ENCODE measurements around the gene IL27RA. TPM values are rescaled to one million over a fixed set of nuclear protein-coding genes. Genes with fewer than 3 reads are reported as not detected.

Gene IL27RA
- total and polyA plus RNA-seq, 12 donors = 1.2 to 5.2 (median 3.7) TPM

Other genes with a start within 250 kb of the IL27RA start
- 10 to 100 TPM in 4 of 9 donors, 1 to 10 TPM in 5; 1.3 to 15.4 (median 9.5) TPM for gene ZSWIM4, start 236.3 kb upstream of the IL27RA start, total RNA-seq
- 1 to 10 TPM; 1.7 to 6.4 (median 3.2) TPM for gene ZSWIM4, start 236.3 kb upstream of the IL27RA start, polyA plus RNA-seq
- gene NANOS3, start 154.6 kb upstream of the IL27RA start, total RNA-seq = 1 to 10 TPM in 1 of 9 donors, under 1 TPM in 1, not detected in 7; 0.28 to 1.9 TPM
- 1 to 10 TPM in 1 of 3 donors, under 1 TPM in 1, not detected in 1; 0.71 to 1.9 TPM for gene NANOS3, start 154.6 kb upstream of the IL27RA start, polyA plus RNA-seq
- 1 to 10 TPM in 4 of 9 donors, under 1 TPM in 4, not detected in 1; 0.21 to 1.8 (median 1.2) TPM for gene BRME1, start 125.6 kb upstream of the IL27RA start, total RNA-seq
- 1 to 10 TPM in 2 of 3 donors, under 1 TPM in 1; 0.26 to 4.5 (median 4.1) TPM for gene BRME1, start 125.6 kb upstream of the IL27RA start, polyA plus RNA-seq
- 10 to 100 TPM in 8 of 9 donors, 1 to 10 TPM in 1; 9.0 to 38.4 (median 28.8) TPM for gene CC2D1A, start 125.6 kb upstream of the IL27RA start, total RNA-seq
- 100 to 1,000 TPM in 1 of 3 donors, 10 to 100 TPM in 2; 10.8 to 125 (median 68.1) TPM for gene CC2D1A, start 125.6 kb upstream of the IL27RA start, polyA plus RNA-seq
- 1 to 10 TPM in 1 of 9 donors, under 1 TPM in 5, not detected in 3; 0.35 to 2.1 (median 0.52) TPM for gene PODNL1, start 93.3 kb upstream of the IL27RA start, total RNA-seq
- 1 to 10 TPM in 2 of 3 donors, under 1 TPM in 1; 0.15 to 1.7 (median 1.1) TPM for gene PODNL1, start 93.3 kb upstream of the IL27RA start, polyA plus RNA-seq
- gene DCAF15, start 79.3 kb upstream of the IL27RA start, total RNA-seq = 10 to 100 TPM in 7 of 9 donors, 1 to 10 TPM in 2; 7.6 to 22.8 (median 12.8) TPM
- 100 to 1,000 TPM in 1 of 3 donors, 10 to 100 TPM in 1, 1 to 10 TPM in 1; 6.7 to 147 (median 54.1) TPM for gene DCAF15, start 79.3 kb upstream of the IL27RA start, polyA plus RNA-seq
- gene RFX1, start 25.4 kb upstream of the IL27RA start, total RNA-seq = 10 to 100 TPM in 3 of 9 donors, 1 to 10 TPM in 6; 1.5 to 21.4 (median 7.3) TPM
- gene RFX1, start 25.4 kb upstream of the IL27RA start, polyA plus RNA-seq = 10 to 100 TPM in 1 of 3 donors, 1 to 10 TPM in 2; 1.4 to 15.4 (median 6.8) TPM
- not detected for gene RLN3, start 3.6 kb upstream of the IL27RA start, total RNA-seq
- not detected for gene RLN3, start 3.6 kb upstream of the IL27RA start, polyA plus RNA-seq
- gene PALM3, start 30.3 kb downstream of the IL27RA start, total RNA-seq = under 1 TPM in 4 of 9 donors, not detected in 5; 0.22 to 0.76 (median 0.66) TPM
- 1 to 10 TPM in 1 of 3 donors, under 1 TPM in 2; 0.18 to 1.9 (median 0.27) TPM for gene PALM3, start 30.3 kb downstream of the IL27RA start, polyA plus RNA-seq
- gene MISP3, start 41.0 kb downstream of the IL27RA start, total RNA-seq = 10 to 100 TPM in 2 of 9 donors, 1 to 10 TPM in 6, under 1 TPM in 1; 0.78 to 87.9 (median 2.9) TPM
- 1 to 10 TPM; 1.7 to 9.8 (median 4.0) TPM for gene MISP3, start 41.0 kb downstream of the IL27RA start, polyA plus RNA-seq
- not detected for gene C19orf67, start 54.0 kb downstream of the IL27RA start, total RNA-seq
- not detected for gene C19orf67, start 54.0 kb downstream of the IL27RA start, polyA plus RNA-seq
- gene SAMD1, start 59.0 kb downstream of the IL27RA start, total RNA-seq = 10 to 100 TPM; 13.2 to 40.6 (median 25.9) TPM
- gene SAMD1, start 59.0 kb downstream of the IL27RA start, polyA plus RNA-seq = 10 to 100 TPM; 10.0 to 41.9 (median 28.4) TPM
- gene PRKACA, start 86.0 kb downstream of the IL27RA start, total RNA-seq = 100 to 1,000 TPM in 8 of 9 donors, 10 to 100 TPM in 1; 74.1 to 457 (median 135) TPM
- 100 to 1,000 TPM; 145 to 352 (median 155) TPM for gene PRKACA, start 86.0 kb downstream of the IL27RA start, polyA plus RNA-seq
- 10 to 100 TPM in 1 of 9 donors, 1 to 10 TPM in 7, under 1 TPM in 1; 0.48 to 17.2 (median 2.4) TPM for gene ASF1B, start 104.8 kb downstream of the IL27RA start, total RNA-seq
- 1 to 10 TPM in 1 of 3 donors, under 1 TPM in 2; 0.72 to 1.6 (median 0.74) TPM for gene ASF1B, start 104.8 kb downstream of the IL27RA start, polyA plus RNA-seq
- 10 to 100 TPM in 7 of 9 donors, 1 to 10 TPM in 2; 2.7 to 24.4 (median 13.0) TPM for gene ADGRL1, start 174.4 kb downstream of the IL27RA start, total RNA-seq
- gene ADGRL1, start 174.4 kb downstream of the IL27RA start, polyA plus RNA-seq = 10 to 100 TPM in 1 of 3 donors, 1 to 10 TPM in 2; 2.2 to 25.7 (median 7.8) TPM

Data from adrenal gland (tissue), 12 donors.